UCSD-AML1 (cell line): ENCODE measurements around the gene TMEM117.

Experiments used
- DNase-seq: peaks from one replicate; lab custom pipeline; 2025; ENCODE audit not compliant: unreplicated experiment; lab: John Stamatoyannopoulos, UW

Gene TMEM117

GRCh38 chr12:44286821-44287505, 451.1 kb downstream of the TMEM117 start:
- no peak for DNase-seq

GRCh38 chr12:44287545-44287944, 451.7 kb downstream of the TMEM117 start:
- DNase-seq: no peak

- no peak for DNase-seq
Measured at GRCh38 chr12:44294649-44295048, 458.8 kb downstream of the TMEM117 start.

- DNase-seq: no peak
Measured at GRCh38 chr12:44295958-44296623, 460.2 kb downstream of the TMEM117 start.

GRCh38 chr12:44296624-44297197, 460.8 kb downstream of the TMEM117 start:
- DNase-seq: no peak

- no peak for DNase-seq
Measured at GRCh38 chr12:44299524-44299923, 463.6 kb downstream of the TMEM117 start.

- no peak for DNase-seq
Measured at GRCh38 chr12:44307506-44308168, 471.8 kb downstream of the TMEM117 start.

- no peak for DNase-seq
Measured at GRCh38 chr12:44313188-44313587, 477.3 kb downstream of the TMEM117 start.

GRCh38 chr12:44314007-44314500, 478.2 kb downstream of the TMEM117 start:
- no peak for DNase-seq

- peak; percentile 10 for DNase-seq
Measured at GRCh38 chr12:44317651-44318126, 481.8 kb downstream of the TMEM117 start.

- DNase-seq: no peak
Measured at GRCh38 chr12:44331269-44331668, 495.4 kb downstream of the TMEM117 start.

- no peak for DNase-seq
Measured at GRCh38 chr12:44334347-44334746, 498.5 kb downstream of the TMEM117 start.

- DNase-seq: no peak
Measured at GRCh38 chr12:44335030-44335429, 499.1 kb downstream of the TMEM117 start.

GRCh38 chr12:44336577-44336976, 500.7 kb downstream of the TMEM117 start:
- DNase-seq: no peak

- no peak for DNase-seq
Measured at GRCh38 chr12:44342371-44342770, 506.5 kb downstream of the TMEM117 start.

- no peak for DNase-seq
Measured at GRCh38 chr12:44347145-44347544, 511.3 kb downstream of the TMEM117 start.

- no peak for DNase-seq
Measured at GRCh38 chr12:44357494-44357893, 521.6 kb downstream of the TMEM117 start.

- DNase-seq: no peak
Measured at GRCh38 chr12:44358636-44359035, 522.8 kb downstream of the TMEM117 start.

- DNase-seq: no peak
Measured at GRCh38 chr12:44362947-44363346, 527.1 kb downstream of the TMEM117 start.

GRCh38 chr12:44367136-44367535, 531.3 kb downstream of the TMEM117 start:
- DNase-seq: no peak

- DNase-seq: no peak
Measured at GRCh38 chr12:44367916-44368315, 532.0 kb downstream of the TMEM117 start.
